22Rv1 (cell line): Measurements from ENCODE around the gene STX3.

Experiments
- CTCF ChIP-seq: fragments of 450-650 bp; IDR thresholded peaks from 2 replicates; pipeline ENCODE4 v1.5.1; 2017; ENCODE audit warnings: mild to moderate bottlenecking
- ZFX ChIP-seq: fragments of 450-650 bp; IDR thresholded peaks from 2 replicates; pipeline ENCODE4 v1.6.1; 2017; ENCODE audit warnings: antibody characterized with exemption, borderline replicate concordance

GRCh38 chr11:59787255-59787588 lies 32.0 kb downstream of the STX3 start:
- TF ChIP-seq CTCF (no peak), ZFX (no peak)
